Measurements from ENCODE around the gene MRPL2.

MRPL2 gene

GRCh38 chr6:43061861-43062260 is 2.6 kb upstream of the MRPL2 start:
- TF ChIP-seq Cebpa-rat (IDR thresholded peaks at IDR 0.05), result no peak
- Histone ChIP-seq H3K4me3 (no peak overlapping the region), H4K20me1 (no peaks in the 10 kb centered on the region), H3K9me3 (replicated peaks in 1 of 11) (no peaks in the 10 kb centered on the region), H3K9ac (no peak overlapping the region; a peak in 1 of 22 replicates), H3K4me1 (peaks cover 18 to 28% (median 24%) of the 10 kb centered on the region in 10 experiments), H3K36me3 (peaks cover 17 to 48% (median 33%) of the 10 kb centered on the region in 11 experiments), H3K4me2 (no peak overlapping the region), H3K27ac (no peak overlapping the region), H3K27me3 (no peaks in the 10 kb centered on the region)

GRCh38 chr6:43060755-43061633 is 1.8 kb upstream of the MRPL2 start:
- no peak for TF ChIP-seq Cebpa-rat (IDR thresholded peaks at IDR 0.05)
- H3K4me3 ChIP-seq, result peak overlapping the region in 6 of 10 experiments; percentile 76 to 95 (median 91); a peak in 6 of 20 replicates
- H4K20me1 ChIP-seq, result no peaks in the 10 kb centered on the region
- H3K9me3 ChIP-seq (replicated peaks in 1 of 11), result no peaks in the 10 kb centered on the region
- peak overlapping the region; percentile 82 to 97 (median 94) for H3K4me2 ChIP-seq
- peak overlapping the region in 10 of 11 experiments; percentile 11 to 92 (median 90); a peak in 16 of 22 replicates for H3K9ac ChIP-seq
- peaks cover 20 to 48% (median 34%) of the 10 kb centered on the region in 11 experiments for H3K36me3 ChIP-seq
- peaks cover 18 to 28% (median 24%) of the 10 kb centered on the region in 10 experiments for H3K4me1 ChIP-seq
- H3K27me3 ChIP-seq, result no peaks in the 10 kb centered on the region
- no peak overlapping the region for H3K27ac ChIP-seq

- H4K20me1 ChIP-seq, result no peaks in the 10 kb centered on the region
- H3K9ac ChIP-seq, result peak overlapping the region; percentile 83 to 95 (median 92)
- H3K27ac ChIP-seq, result peak overlapping the region; percentile 82 to 96 (median 92)
- H3K4me1 ChIP-seq, result peaks cover 18 to 28% (median 24%) of the 10 kb centered on the region in 10 experiments
- no peaks in the 10 kb centered on the region for H3K9me3 ChIP-seq (replicated peaks in 1 of 11)
- peak overlapping the region; percentile 76 to 98 (median 90) for H3K4me3 ChIP-seq
- H3K4me2 ChIP-seq, result peak overlapping the region; percentile 82 to 97 (median 94)
- peaks cover 28 to 48% (median 35%) of the 10 kb centered on the region in 11 experiments for H3K36me3 ChIP-seq
- H3K27me3 ChIP-seq, result no peaks in the 10 kb centered on the region
- no peak for TF ChIP-seq Cebpa-rat (IDR thresholded peaks at IDR 0.05)
Observed at GRCh38 chr6:43060034-43060754, 960 bp upstream of the MRPL2 start.

GRCh38 chr6:43058531-43058930 is 703 bp downstream of the MRPL2 start:
- no peak for TF ChIP-seq Cebpa-rat (IDR thresholded peaks at IDR 0.05)
- Histone ChIP-seq H3K4me2 (peak overlapping the region; percentile 81 to 99 (median 91)), H3K4me3 (peak overlapping the region; percentile 76 to 98 (median 90)), H3K27me3 (no peaks in the 10 kb centered on the region), H4K20me1 (no peaks in the 10 kb centered on the region), H3K9me3 (replicated peaks in 1 of 11) (no peaks in the 10 kb centered on the region), H3K36me3 (peaks cover 30 to 50% (median 41%) of the 10 kb centered on the region in 11 experiments), H3K9ac (peak overlapping the region; percentile 83 to 95 (median 92)), H3K27ac (peak overlapping the region; percentile 82 to 96 (median 92)), H3K4me1 (peaks cover 25 to 36% (median 32%) of the 10 kb centered on the region in 10 experiments)

GRCh38 chr6:43055966-43056365 is 3.3 kb downstream of the MRPL2 start:
- H4K20me1 ChIP-seq, result no peaks in the 10 kb centered on the region
- no peaks in the 10 kb centered on the region for H3K27me3 ChIP-seq
- H3K4me2 ChIP-seq, result no peak overlapping the region
- no peaks in the 10 kb centered on the region for H3K9me3 ChIP-seq (replicated peaks in 1 of 11)
- H3K36me3 ChIP-seq, result peaks cover 30 to 46% (median 40%) of the 10 kb centered on the region in 11 experiments
- TF ChIP-seq Cebpa-rat (IDR thresholded peaks at IDR 0.05), result no peak
- peaks cover 41 to 57% (median 52%) of the 10 kb centered on the region in 10 experiments for H3K4me1 ChIP-seq
- H3K4me3 ChIP-seq, result no peak overlapping the region
- H3K9ac ChIP-seq, result peak overlapping the region in 1 of 11 experiments; percentile 19; a peak in 1 of 22 replicates
- H3K27ac ChIP-seq, result no peak overlapping the region

- H4K20me1 ChIP-seq, result no peaks in the 10 kb centered on the region
- H3K4me2 ChIP-seq, result peak overlapping the region; percentile 89 to 99 (median 96)
- peaks cover 38 to 61% (median 52%) of the 10 kb centered on the region in 11 experiments for H3K36me3 ChIP-seq
- H3K4me1 ChIP-seq, result peaks cover 35 to 53% (median 48%) of the 10 kb centered on the region in 10 experiments
- no peaks in the 10 kb centered on the region for H3K9me3 ChIP-seq (replicated peaks in 1 of 11)
- peak overlapping the region; percentile 86 to 94 (median 90); a peak in 21 of 22 replicates for H3K9ac ChIP-seq
- H3K27ac ChIP-seq, result peak overlapping the region; percentile 88 to 93 (median 91)
- no peak for TF ChIP-seq Cebpa-rat (IDR thresholded peaks at IDR 0.05)
- H3K27me3 ChIP-seq, result no peaks in the 10 kb centered on the region
- H3K4me3 ChIP-seq, result peak overlapping the region; percentile 68 to 86 (median 74)
Observed at GRCh38 chr6:43054206-43054943, 4.9 kb downstream of the MRPL2 start.

- H4K20me1 ChIP-seq, result no peaks in the 10 kb centered on the region
- peak within 1 kb of the TSS; percentile 86 to 94 (median 90) for H3K9ac ChIP-seq
- H3K4me2 ChIP-seq, result peak within 1 kb of the TSS; percentile 89 to 99 (median 96)
- H3K4me1 ChIP-seq, result peaks cover 33 to 53% (median 47%) of the 10 kb centered on the region in 10 experiments
- no peaks in the 10 kb centered on the region for H3K9me3 ChIP-seq (replicated peaks in 1 of 11)
- peak within 1 kb of the TSS; percentile 68 to 86 (median 74) for H3K4me3 ChIP-seq
- no peaks in the 10 kb centered on the region for H3K27me3 ChIP-seq
- H3K36me3 ChIP-seq, result peaks cover 44 to 67% (median 58%) of the 10 kb centered on the region in 11 experiments
- H3K27ac ChIP-seq, result peak within 1 kb of the TSS; percentile 88 to 93 (median 91)
- no peak for TF ChIP-seq Cebpa-rat (IDR thresholded peaks at IDR 0.05)
Observed at GRCh38 chr6:43053545-43054205, 5.6 kb downstream of the MRPL2 start, which contains the start of gene CUL7. Gene CUL7, minus strand, starts transcription at chr6:43053851. Its CDS starts 1,063 bp downstream, at chr6:43052788.

Measured in BLaER1 treated with 17β-estradiol and CSF1 and Interleukin-3, amounts not matched to agents 10 nM and 100 nM (cell line).